ENCODE measurements around the gene CSMD2. TPM values are rescaled to one million over a fixed set of nuclear protein-coding genes. Genes with fewer than 3 reads are reported as not detected.

The CSMD2 gene
- polyA plus RNA-seq, 1 of the 3 experiments (the other 2 are of a cell fraction) = not detected

DNA sequence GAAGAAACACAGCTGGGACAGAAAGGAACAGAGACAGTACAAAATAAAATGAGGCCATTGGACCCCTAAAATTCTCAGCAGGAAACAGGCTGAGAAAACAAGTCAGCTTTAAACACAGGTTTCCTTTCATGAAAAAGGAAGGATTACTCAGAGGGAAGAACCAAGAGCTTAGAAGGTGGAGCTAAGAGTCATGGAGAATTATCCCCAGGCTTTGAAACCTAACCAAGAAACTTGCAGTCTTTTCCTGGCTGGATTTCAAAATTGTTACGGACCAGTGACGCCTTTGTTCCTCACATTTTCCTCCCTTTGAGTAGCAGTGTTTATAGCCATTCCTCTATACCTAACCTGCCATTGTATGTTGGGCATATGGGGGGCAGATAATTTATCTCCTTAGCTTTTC is 292.3 kb downstream of the CSMD2 start:
- no peak overlapping the region for H3K4me3 ChIP-seq (ENCODE audit: low read depth in 2 of 2, low read length in 1 of 2)
- TF ChIP-seq JUND (IDR thresholded peaks at IDR 0.05) (no peak), FOXM1 (IDR thresholded peaks at IDR 0.05; ENCODE audit: low read depth) (no peak), EZH2phosphoT487 (IDR thresholded peaks at IDR 0.05; ENCODE audit: borderline replicate concordance, low read depth) (no peak)
- no peak overlapping the region for H3K4me2 ChIP-seq
- 40% methylated on average over 2 of the region's 2 CpGs for WGBS (ENCODE audit: low lambda C conversion rate)
- H3K9me2 ChIP-seq = no peaks in the 10 kb centered on the region
- H2AFZ ChIP-seq (ENCODE audit: low read depth) = no peak overlapping the region
- ChIA-PET POLR2A (no interaction called here), CTCF (interaction anchor here (1.5 kb wide), 1 partner anchor 18 kb away, joined by 5 read pairs; no protein-coding TSS in a partner anchor)
- no peaks in the 10 kb centered on the region for H3K36me3 ChIP-seq (replicated peaks in 1 of 2; ENCODE audit: control insufficient read depth in 1 of 2, insufficient read depth in 2 of 2, low read length in 1 of 2)
- no peak overlapping the region for H3K9ac ChIP-seq
- H3K9me3 ChIP-seq = no peaks in the 10 kb centered on the region
- no peaks in the 10 kb centered on the region for H4K20me1 ChIP-seq (ENCODE audit: insufficient read depth)
- peaks cover 0 to 13% of the 10 kb centered on the region in 2 experiments; a peak in 1 of 4 replicates for H3K4me1 ChIP-seq (ENCODE audit: control insufficient read depth in 1 of 2, insufficient read depth in 2 of 2, low read depth in 1 of 2, low read length in 1 of 2)
- no peaks in the 10 kb centered on the region for H3K27me3 ChIP-seq (ENCODE audit: insufficient read depth)
- H3K79me2 ChIP-seq (ENCODE audit: insufficient read depth) = no peaks in the 10 kb centered on the region
- no peaks in the 10 kb centered on the region for H3F3A ChIP-seq (replicated peaks; ENCODE audit: insufficient read depth)
- H3K27ac ChIP-seq (ENCODE audit: low read depth in 2 of 2, low read length in 1 of 2) = no peak overlapping the region
- no peak for DNase-seq

DNA sequence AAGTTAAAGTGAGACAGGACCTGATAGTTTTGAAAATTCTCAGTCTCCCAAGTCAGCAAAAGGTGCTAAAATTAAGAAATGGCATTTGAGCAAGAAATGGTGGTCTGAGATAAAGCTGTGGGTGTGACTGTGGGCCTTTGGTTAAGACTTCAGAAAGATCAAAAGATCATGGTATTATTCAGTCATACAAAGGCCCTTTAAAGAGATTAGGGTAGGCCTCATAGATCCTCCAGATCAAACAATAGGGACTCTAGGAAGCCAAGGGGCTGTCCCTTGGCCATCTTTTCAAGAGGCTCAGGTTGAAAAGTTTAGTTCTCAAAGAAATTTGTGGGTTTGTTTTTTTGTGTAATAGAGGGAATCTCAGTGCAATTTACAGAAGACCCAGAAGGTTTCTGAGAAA is 292.8 kb downstream of the CSMD2 start:
- no peaks in the 10 kb centered on the region for H3K27me3 ChIP-seq (ENCODE audit: insufficient read depth)
- no peak overlapping the region for H2AFZ ChIP-seq (ENCODE audit: low read depth)
- DNase-seq = no peak
- H4K20me1 ChIP-seq (ENCODE audit: insufficient read depth) = no peaks in the 10 kb centered on the region
- no peaks in the 10 kb centered on the region for H3K9me2 ChIP-seq
- H3K27ac ChIP-seq (ENCODE audit: low read depth in 2 of 2, low read length in 1 of 2) = no peak overlapping the region
- no peak overlapping the region for H3K9ac ChIP-seq
- H3K36me3 ChIP-seq (replicated peaks in 1 of 2; ENCODE audit: control insufficient read depth in 1 of 2, insufficient read depth in 2 of 2, low read length in 1 of 2) = no peaks in the 10 kb centered on the region
- H3F3A ChIP-seq (replicated peaks; ENCODE audit: insufficient read depth) = no peaks in the 10 kb centered on the region
- CTCF ChIA-PET = no interaction called here
- TF ChIP-seq EZH2phosphoT487 (IDR thresholded peaks at IDR 0.05; ENCODE audit: borderline replicate concordance, low read depth) (no peak), FOSL2 (IDR thresholded peaks at IDR 0.05; ENCODE audit: borderline replicate concordance, low read depth) (no peak), POLR2AphosphoS5 (IDR thresholded peaks at IDR 0.05; ENCODE audit: low read depth, low read length) (no peak)
- TF ChIP-seq, protein P1, sequence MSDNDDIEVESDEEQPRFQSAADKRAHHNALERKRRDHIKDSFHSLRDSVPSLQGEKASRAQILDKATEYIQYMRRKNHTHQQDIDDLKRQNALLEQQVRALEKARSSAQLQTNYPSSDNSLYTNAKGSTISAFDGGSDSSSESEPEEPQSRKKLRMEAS (IDR thresholded peaks at IDR 0.05; ENCODE audit: low read depth) = no peak
- peaks cover 0 to 12% of the 10 kb centered on the region in 2 experiments; a peak in 1 of 4 replicates for H3K4me1 ChIP-seq (ENCODE audit: control insufficient read depth in 1 of 2, insufficient read depth in 2 of 2, low read depth in 1 of 2, low read length in 1 of 2)
- no peak overlapping the region for H3K4me2 ChIP-seq
- no peaks in the 10 kb centered on the region for H3K9me3 ChIP-seq
- H3K79me2 ChIP-seq (ENCODE audit: insufficient read depth) = no peaks in the 10 kb centered on the region
- POLR2A ChIA-PET = no interaction called here
- no peak overlapping the region for H3K4me3 ChIP-seq (ENCODE audit: low read depth in 2 of 2, low read length in 1 of 2)

DNA sequence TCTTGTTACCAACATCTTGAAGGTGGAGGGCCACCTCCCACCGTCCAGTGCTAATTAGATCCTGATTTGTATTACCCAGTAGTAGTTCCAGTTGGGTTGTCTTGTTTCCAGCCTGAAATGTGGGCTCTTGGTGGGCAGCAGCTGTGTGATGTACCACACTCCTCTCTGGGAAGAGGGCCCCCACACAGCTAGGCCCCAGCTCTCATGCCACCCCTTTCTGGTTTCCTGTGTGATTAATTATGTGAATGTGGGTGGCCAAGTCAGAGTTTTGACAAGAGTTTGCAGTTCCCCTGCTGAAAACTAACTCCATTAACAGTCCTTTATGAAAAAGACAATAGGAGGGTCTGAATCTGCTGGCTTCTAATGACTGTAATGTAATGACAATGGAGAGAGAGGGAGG is 297.3 kb downstream of the CSMD2 start:
- H3K79me2 ChIP-seq (ENCODE audit: insufficient read depth) = no peaks in the 10 kb centered on the region
- no peak overlapping the region for H3K9ac ChIP-seq
- POLR2A ChIA-PET = no interaction called here
- no peaks in the 10 kb centered on the region for H3F3A ChIP-seq (replicated peaks; ENCODE audit: insufficient read depth)
- no peak for DNase-seq
- WGBS (ENCODE audit: low lambda C conversion rate) = 18% methylated on average over 1 of the region's 1 CpG
- H3K4me1 ChIP-seq (ENCODE audit: control insufficient read depth in 1 of 2, insufficient read depth in 2 of 2, low read depth in 1 of 2, low read length in 1 of 2) = no peaks in the 10 kb centered on the region
- no peaks in the 10 kb centered on the region for H3K9me3 ChIP-seq
- H3K36me3 ChIP-seq (replicated peaks in 1 of 2; ENCODE audit: control insufficient read depth in 1 of 2, insufficient read depth in 2 of 2, low read length in 1 of 2) = no peaks in the 10 kb centered on the region
- H2AFZ ChIP-seq (ENCODE audit: low read depth) = no peak overlapping the region
- H3K27ac ChIP-seq (ENCODE audit: low read depth in 2 of 2, low read length in 1 of 2) = no peak overlapping the region
- no peak overlapping the region for H3K4me2 ChIP-seq
- H3K9me2 ChIP-seq = no peaks in the 10 kb centered on the region
- no peaks in the 10 kb centered on the region for H4K20me1 ChIP-seq (ENCODE audit: insufficient read depth)
- TF ChIP-seq, protein P2, sequence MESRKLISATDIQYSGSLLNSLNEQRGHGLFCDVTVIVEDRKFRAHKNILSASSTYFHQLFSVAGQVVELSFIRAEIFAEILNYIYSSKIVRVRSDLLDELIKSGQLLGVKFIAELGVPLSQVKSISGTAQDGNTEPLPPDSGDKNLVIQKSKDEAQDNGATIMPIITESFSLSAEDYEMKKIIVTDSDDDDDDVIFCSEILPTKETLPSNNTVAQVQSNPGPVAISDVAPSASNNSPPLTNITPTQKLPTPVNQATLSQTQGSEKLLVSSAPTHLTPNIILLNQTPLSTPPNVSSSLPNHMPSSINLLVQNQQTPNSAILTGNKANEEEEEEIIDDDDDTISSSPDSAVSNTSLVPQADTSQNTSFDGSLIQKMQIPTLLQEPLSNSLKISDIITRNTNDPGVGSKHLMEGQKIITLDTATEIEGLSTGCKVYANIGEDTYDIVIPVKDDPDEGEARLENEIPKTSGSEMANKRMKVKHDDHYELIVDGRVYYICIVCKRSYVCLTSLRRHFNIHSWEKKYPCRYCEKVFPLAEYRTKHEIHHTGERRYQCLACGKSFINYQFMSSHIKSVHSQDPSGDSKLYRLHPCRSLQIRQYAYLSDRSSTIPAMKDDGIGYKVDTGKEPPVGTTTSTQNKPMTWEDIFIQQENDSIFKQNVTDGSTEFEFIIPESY (IDR thresholded peaks at IDR 0.05; ENCODE audit: borderline replicate concordance, low read depth) = no peak
- no peak for TF ChIP-seq FOXJ3 (CRISPR knock-in tag; IDR thresholded peaks at IDR 0.05)
- no peak for TF ChIP-seq NFIC (IDR thresholded peaks at IDR 0.05; ENCODE audit: borderline replicate concordance)
- no peak for TF ChIP-seq RXRA (IDR thresholded peaks at IDR 0.05; ENCODE audit: borderline replicate concordance, low read depth)
- no peak for TF ChIP-seq EZH2phosphoT487 (IDR thresholded peaks at IDR 0.05; ENCODE audit: borderline replicate concordance, low read depth)
- TF ChIP-seq POLR2AphosphoS5 (IDR thresholded peaks at IDR 0.05; ENCODE audit: low read depth, low read length) = no peak
- TF ChIP-seq MXI1 (IDR thresholded peaks at IDR 0.05; ENCODE audit: low read depth, low read length) = no peak
- no peak for TF ChIP-seq NRF1 (IDR thresholded peaks at IDR 0.05; ENCODE audit: low read depth, low read length)
- TF ChIP-seq TEAD4 (IDR thresholded peaks at IDR 0.05; ENCODE audit: borderline replicate concordance, insufficient read depth) = no peak
- TF ChIP-seq, protein P3, sequence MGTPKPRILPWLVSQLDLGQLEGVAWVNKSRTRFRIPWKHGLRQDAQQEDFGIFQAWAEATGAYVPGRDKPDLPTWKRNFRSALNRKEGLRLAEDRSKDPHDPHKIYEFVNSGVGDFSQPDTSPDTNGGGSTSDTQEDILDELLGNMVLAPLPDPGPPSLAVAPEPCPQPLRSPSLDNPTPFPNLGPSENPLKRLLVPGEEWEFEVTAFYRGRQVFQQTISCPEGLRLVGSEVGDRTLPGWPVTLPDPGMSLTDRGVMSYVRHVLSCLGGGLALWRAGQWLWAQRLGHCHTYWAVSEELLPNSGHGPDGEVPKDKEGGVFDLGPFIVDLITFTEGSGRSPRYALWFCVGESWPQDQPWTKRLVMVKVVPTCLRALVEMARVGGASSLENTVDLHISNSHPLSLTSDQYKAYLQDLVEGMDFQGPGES (IDR thresholded peaks at IDR 0.05; ENCODE audit: low read depth, low read length) = no peak
- H3K4me3 ChIP-seq (ENCODE audit: low read depth in 2 of 2, low read length in 1 of 2) = no peak overlapping the region
- no peaks in the 10 kb centered on the region for H3K27me3 ChIP-seq (ENCODE audit: insufficient read depth)
- CTCF ChIA-PET = no interaction called here
